PC-3 (cell line): ENCODE data around the gene ATG16L1. TPM values are rescaled to one million over a fixed set of nuclear protein-coding genes. Genes with fewer than 3 reads are reported as not detected.

Experiments used
- ATAC-seq: fragments of 200-7000 bp; cut with Tn5 transposase; 2 replicates; pipeline ENCODE4 v1.9.1; 2020; ENCODE audit warnings: mild to moderate bottlenecking, moderate library complexity
- BruUV-seq: library from RNA; stranded (reverse); fragments of 400-500 nt; replicated peaks from 2 replicates; lab custom pipeline; 2021; lab: Mats Ljungman, UMichigan
- CTCF ChIA-PET: fragments of 300-600 bp; sonication (Branson Sonifier 250); formaldehyde crosslinking; loops from one replicate; lab custom pipeline; 2022; ENCODE audit warnings: antibody characterized with exemption; lab: Charles Lee
- POLR2A ChIA-PET: fragments of 300-600 bp; sonication (Branson Sonifier 250); formaldehyde crosslinking; loops from one replicate; lab custom pipeline; 2022; ENCODE audit warnings: antibody characterized with exemption; ENCODE audit not compliant: unreplicated experiment; lab: Charles Lee
- DNase-seq: peaks from one replicate; pipeline ENCODE4 v3.0.0-alpha.2; 2015
- H2AFZ ChIP-seq: fragments of 300-600 bp; sonication (generic); 2 replicates; pipeline ENCODE4 v1.6.0; 2016; ENCODE audit warnings: antibody characterized with exemption, low read length
- H3F3A ChIP-seq: fragments of 300-600 bp; sonication (generic); one replicate; pipeline ENCODE4 v1.6.0; 2017; ENCODE audit warnings: antibody characterized with exemption, low read length, control low read depth, mild to moderate bottlenecking; ENCODE audit not compliant: unreplicated experiment
- H3K27ac ChIP-seq: fragments of 300-600 bp; sonication (generic); 2 replicates; pipeline ENCODE4 v1.5.1; 2016; ENCODE audit warnings: mild to moderate bottlenecking, low read length
- H3K27me3 ChIP-seq: fragments of 300-600 bp; sonication (generic); 2 replicates; pipeline ENCODE4 v1.6.1; 2016; ENCODE audit warnings: low read length, mixed read lengths
- H3K36me3 ChIP-seq: fragments of 300-600 bp; sonication (generic); 2 replicates; pipeline ENCODE4 v1.6.1; 2016; ENCODE audit warnings: low read depth, mixed run types, low read length, mixed read lengths
- H3K4me1 ChIP-seq: fragments of 300-600 bp; sonication (generic); 2 replicates; pipeline ENCODE4 v1.5.1; 2016; ENCODE audit warnings: low read length; ENCODE audit not compliant: insufficient read depth
- H3K4me2 ChIP-seq: fragments of 300-600 bp; sonication (generic); 2 replicates; pipeline ENCODE4 v1.6.0; 2016; ENCODE audit warnings: low read length
- H3K4me3 ChIP-seq: fragments of 300-600 bp; sonication (generic); 2 replicates; pipeline ENCODE4 v1.5.1; 2016; ENCODE audit warnings: mild to moderate bottlenecking, low read length, mixed read lengths
- H3K79me2 ChIP-seq: fragments of 300-600 bp; sonication (generic); 2 replicates; pipeline ENCODE4 v1.6.1; 2017; ENCODE audit warnings: low read length, mixed read lengths
- H3K9ac ChIP-seq: fragments of 300-600 bp; sonication (generic); 2 replicates; pipeline ENCODE4 v1.6.0; 2016; ENCODE audit warnings: mild to moderate bottlenecking, low read length
- H3K9me2 ChIP-seq: fragments of 300-600 bp; sonication (generic); replicated peaks from 2 replicates; pipeline ENCODE4 v1.6.1; 2016; ENCODE audit warnings: mixed run types, low read length, mixed read lengths
- H3K9me3 ChIP-seq: fragments of 300-600 bp; sonication (generic); 2 replicates; pipeline ENCODE4 v1.6.1; 2016; ENCODE audit warnings: low read length, mixed read lengths
- H4K20me1 ChIP-seq: fragments of 300-600 bp; sonication (generic); 2 replicates; pipeline ENCODE4 v1.6.1; 2016; ENCODE audit warnings: low read length, mixed read lengths
- CTCF ChIP-seq: fragments of 300-600 bp; sonication (generic); conservative IDR thresholded peaks from 2 replicates; pipeline ENCODE4 v1.5.1; 2017; ENCODE audit warnings: antibody characterized with exemption, low read depth, mild to moderate bottlenecking, low read length
- EZH2 ChIP-seq: fragments of 300-600 bp; sonication (generic); IDR thresholded peaks from one replicate; pipeline ENCODE4 v1.6.1; 2017; ENCODE audit warnings: antibody characterized with exemption, mild to moderate bottlenecking, low read length; ENCODE audit not compliant: unreplicated experiment
- EZH2phosphoT487 ChIP-seq: fragments of 300-600 bp; sonication (generic); IDR thresholded peaks from 2 replicates; pipeline ENCODE4 v1.6.1; 2018; ENCODE audit warnings: mild to moderate bottlenecking, antibody characterized with exemption, low read length, borderline replicate concordance
- intact Hi-C: fragments of 100-400 bp; cut with micrococcal nuclease; formaldehyde crosslinking; loops from 2 replicates; pipeline ENCODE4 v1.9.0; 2023
- total RNA-seq: library from RNA; depleted of rRNA; stranded (reverse); fragments of >200 nt; gene quantifications from 2 replicates; pipeline ENCODE4 v1.2.3, GENCODE V29; 2014

The ATG16L1 gene
- total RNA-seq, 1 experiment from 2014 or later = 173 TPM

GRCh38 chr2:233262562-233262961, 11.1 kb downstream of the ATG16L1 start:
- TF ChIP-seq EZH2phosphoT487 (no peak), EZH2 (no peak), CTCF (no peak)
- intact Hi-C loops = no loop called here
- ATAC-seq (no peak), DNase-seq (no peak)
- Histone ChIP-seq H3K36me3 (peaks cover 88% of the 10 kb centered on the region), H3K4me3 (no peak overlapping the region), H3F3A (no peaks in the 10 kb centered on the region), H3K4me1 (no peaks in the 10 kb centered on the region), H3K4me2 (no peak overlapping the region), H3K9me2 (no peaks in the 10 kb centered on the region), H4K20me1 (peaks cover 84% of the 10 kb centered on the region), H3K79me2 (peaks cover 95% of the 10 kb centered on the region), H3K27me3 (no peaks in the 10 kb centered on the region), H3K9ac (no peak overlapping the region), H3K27ac (no peak overlapping the region), H2AFZ (no peak overlapping the region), H3K9me3 (no peaks in the 10 kb centered on the region)
- ChIA-PET POLR2A (no interaction called here), CTCF (no interaction called here)
- BruUV-seq = no TSS peak

- H3K27me3 ChIP-seq = no peaks in the 10 kb centered on the region
- no peak overlapping the region for H3K27ac ChIP-seq
- no peak overlapping the region for H3K4me2 ChIP-seq
- no peaks in the 10 kb centered on the region for H3K4me1 ChIP-seq
- no peak overlapping the region for H3K9ac ChIP-seq
- ATAC-seq = no peak
- H2AFZ ChIP-seq = no peak overlapping the region
- TF ChIP-seq EZH2 (no peak), EZH2phosphoT487 (no peak), CTCF (no peak)
- BruUV-seq = no TSS peak
- H3F3A ChIP-seq = no peaks in the 10 kb centered on the region
- peaks cover 87% of the 10 kb centered on the region for H4K20me1 ChIP-seq
- no peak overlapping the region for H3K4me3 ChIP-seq
- no peak for DNase-seq
- no peaks in the 10 kb centered on the region for H3K9me2 ChIP-seq
- POLR2A ChIA-PET = no interaction called here
- peaks cover 92% of the 10 kb centered on the region for H3K36me3 ChIP-seq
- intact Hi-C loops = no loop called here
- peaks cover 95% of the 10 kb centered on the region for H3K79me2 ChIP-seq
- CTCF ChIA-PET = no interaction called here
- no peaks in the 10 kb centered on the region for H3K9me3 ChIP-seq
Observed at GRCh38 chr2:233263045-233263570, 11.6 kb downstream of the ATG16L1 start.

- Histone ChIP-seq H3K4me2 (no peak overlapping the region), H3K9ac (no peak overlapping the region), H3K4me1 (no peaks in the 10 kb centered on the region), H3K4me3 (no peak overlapping the region), H3F3A (no peaks in the 10 kb centered on the region), H3K36me3 (peaks cover 92% of the 10 kb centered on the region), H3K27me3 (no peaks in the 10 kb centered on the region), H3K79me2 (peaks cover 91% of the 10 kb centered on the region), H3K9me2 (no peaks in the 10 kb centered on the region), H3K9me3 (no peaks in the 10 kb centered on the region), H4K20me1 (peaks cover 81% of the 10 kb centered on the region), H2AFZ (no peak overlapping the region), H3K27ac (no peak overlapping the region)
- no peak for TF ChIP-seq CTCF
- no peak for TF ChIP-seq EZH2
- TF ChIP-seq EZH2phosphoT487 = no peak
- ATAC-seq (no peak), DNase-seq (no peak)
- ChIA-PET POLR2A (no interaction called here), CTCF (no interaction called here)
- TSS peak; percentile 1 for BruUV-seq
- intact Hi-C loops = no loop called here
Observed at GRCh38 chr2:233264667-233265066, 13.2 kb downstream of the ATG16L1 start.
